CD4-positive, alpha-beta T cell (primary cell): ENCODE measurements around the gene DNASE1. TPM values are rescaled to one million over a fixed set of nuclear protein-coding genes. Genes with fewer than 3 reads are reported as not detected.

ENCODE experiments used
- ATAC-seq: fragments of 200-7000 bp; cut with Tn5 transposase; one replicate; pipeline ENCODE4 v1.10.0; 2022; ENCODE audit warnings: mild to moderate bottlenecking; ENCODE audit not compliant: poor library complexity
- CTCF ChIA-PET: fragments of 350-600 bp; sonication (Branson Sonifier 250); formaldehyde crosslinking; loops from one replicate; lab custom pipeline; 2021; ENCODE audit warnings: antibody characterized with exemption, inconsistent platforms; lab: Charles Lee
- POLR2A ChIA-PET: fragments of 350-600 bp; sonication (Branson Sonifier 250); formaldehyde crosslinking; loops from one replicate; lab custom pipeline; 2021; ENCODE audit warnings: antibody characterized with exemption, inconsistent platforms; lab: Charles Lee
- DNase-seq, 14 experiments: peaks; one replicate each; pipeline ENCODE4 v3.0.0-alpha.2; 2013 to 2020; ENCODE audit warnings: mixed read lengths in 2 of 14
- H3K27ac ChIP-seq, 2 donors: one replicate each; pipeline versions ENCODE4 v1.5.1 to v1.7.0; 2013; ENCODE audit warnings: low read length in 2 of 2, low read depth in 1 of 2, mild to moderate bottlenecking in 1 of 2
- H3K27me3 ChIP-seq, 2 experiments: 1 replicate in 1 of 2; 2 replicates in 1 of 2; pipeline versions ENCODE4 v1.6.1 to v1.7.0; 2013; ENCODE audit warnings: low read length in 2 of 2, control low read depth in 1 of 2, mild to moderate bottlenecking in 1 of 2, moderate library complexity in 1 of 2; ENCODE audit not compliant: insufficient read depth in 2 of 2, control insufficient read depth in 1 of 2
- H3K36me3 ChIP-seq: one replicate; pipeline ENCODE4 v1.6.1; 2013; ENCODE audit warnings: low read length, control low read depth; ENCODE audit not compliant: insufficient read depth
- H3K4me1 ChIP-seq: one replicate; pipeline ENCODE4 v1.6.1; 2013; ENCODE audit warnings: low read length, control low read depth; ENCODE audit not compliant: insufficient read depth
- H3K4me3 ChIP-seq: one replicate; pipeline ENCODE4 v1.5.1; 2013; ENCODE audit warnings: mild to moderate bottlenecking, low read length, moderate library complexity
- H3K9me3 ChIP-seq, 2 experiments: 1 replicate in 1 of 2; 2 replicates in 1 of 2; pipeline versions ENCODE4 v1.6.1 to v1.7.0; 2013; ENCODE audit warnings: low read length in 2 of 2, mild to moderate bottlenecking in 2 of 2, control low read depth in 1 of 2, moderate library complexity in 1 of 2; ENCODE audit not compliant: control insufficient read depth in 1 of 2, insufficient read depth in 1 of 2
- H3K27ac Mint-ChIP-seq: one replicate; pipeline ENCODE4 v1.8.0; 2020; ENCODE audit warnings: mixed read lengths
- H3K27me3 Mint-ChIP-seq: one replicate; pipeline ENCODE4 v1.8.0; 2021; ENCODE audit warnings: mixed read lengths
- H3K36me3 Mint-ChIP-seq: one replicate; pipeline ENCODE4 v1.8.0; 2021; ENCODE audit warnings: low read depth, mixed read lengths
- H3K4me1 Mint-ChIP-seq: one replicate; pipeline ENCODE4 v1.8.0; 2021; ENCODE audit warnings: low read depth, mixed read lengths
- H3K4me3 Mint-ChIP-seq: one replicate; pipeline ENCODE4 v1.8.0; 2020; ENCODE audit warnings: mild to moderate bottlenecking, mixed read lengths
- H3K9me3 Mint-ChIP-seq: one replicate; pipeline ENCODE4 v1.8.0; 2020; ENCODE audit warnings: mixed read lengths
- intact Hi-C, 2 experiments: fragments of 100-400 bp; cut with DNase I in 1 of 2; cut with micrococcal nuclease in 1 of 2; formaldehyde crosslinking; loops; one replicate each; pipeline versions ENCODE4 v1.15.1 to v1.9.0; 2023 to 2025; cut with DNase I, micrococcal nuclease
- total RNA-seq, 174 experiments: library from RNA in 2 of 174; stranded (reverse) in 2 of 174; gene quantifications; one replicate each; pipeline ENCODE4 v1.2.3 and lab custom pipeline; 2021 to 2026
- TF ChIP-seq, protein P1 (sequence below): fragments of 200-600 bp; IDR thresholded peaks from one replicate; pipeline ENCODE4 v1.8.0; 2022; ENCODE audit warnings: antibody characterized with exemption, mild to moderate bottlenecking

DNASE1 gene
- total RNA-seq, 2 experiments from 2014 or later = 9.5 to 10.4 TPM

GRCh38 chr16:3675601-3676130 lies 21.2 kb downstream of the DNASE1 start:
- no peaks in the 10 kb centered on the region for H3K9me3 ChIP-seq
- no peaks in the 10 kb centered on the region for H3K4me1 ChIP-seq
- H3K4me3 ChIP-seq = no peak overlapping the region
- no peak overlapping the region for H3K27ac ChIP-seq
- ATAC-seq = no peak
- ChIA-PET POLR2A (no interaction called here), CTCF (no interaction called here)
- no peak overlapping the region for H3K27ac Mint-ChIP-seq
- TF ChIP-seq, protein P1, sequence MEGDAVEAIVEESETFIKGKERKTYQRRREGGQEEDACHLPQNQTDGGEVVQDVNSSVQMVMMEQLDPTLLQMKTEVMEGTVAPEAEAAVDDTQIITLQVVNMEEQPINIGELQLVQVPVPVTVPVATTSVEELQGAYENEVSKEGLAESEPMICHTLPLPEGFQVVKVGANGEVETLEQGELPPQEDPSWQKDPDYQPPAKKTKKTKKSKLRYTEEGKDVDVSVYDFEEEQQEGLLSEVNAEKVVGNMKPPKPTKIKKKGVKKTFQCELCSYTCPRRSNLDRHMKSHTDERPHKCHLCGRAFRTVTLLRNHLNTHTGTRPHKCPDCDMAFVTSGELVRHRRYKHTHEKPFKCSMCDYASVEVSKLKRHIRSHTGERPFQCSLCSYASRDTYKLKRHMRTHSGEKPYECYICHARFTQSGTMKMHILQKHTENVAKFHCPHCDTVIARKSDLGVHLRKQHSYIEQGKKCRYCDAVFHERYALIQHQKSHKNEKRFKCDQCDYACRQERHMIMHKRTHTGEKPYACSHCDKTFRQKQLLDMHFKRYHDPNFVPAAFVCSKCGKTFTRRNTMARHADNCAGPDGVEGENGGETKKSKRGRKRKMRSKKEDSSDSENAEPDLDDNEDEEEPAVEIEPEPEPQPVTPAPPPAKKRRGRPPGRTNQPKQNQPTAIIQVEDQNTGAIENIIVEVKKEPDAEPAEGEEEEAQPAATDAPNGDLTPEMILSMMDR = no peak
- DNase-seq = no peak
- no peaks in the 10 kb centered on the region for H3K9me3 Mint-ChIP-seq
- H3K36me3 ChIP-seq = peaks cover 83% of the 10 kb centered on the region
- no peaks in the 10 kb centered on the region for H3K4me1 Mint-ChIP-seq
- intact Hi-C loops = no loop called here
- H3K27me3 Mint-ChIP-seq = no peaks in the 10 kb centered on the region
- no peaks in the 10 kb centered on the region for H3K27me3 ChIP-seq
- H3K36me3 Mint-ChIP-seq = peaks cover 73% of the 10 kb centered on the region
- no peak overlapping the region for H3K4me3 Mint-ChIP-seq

DNA sequence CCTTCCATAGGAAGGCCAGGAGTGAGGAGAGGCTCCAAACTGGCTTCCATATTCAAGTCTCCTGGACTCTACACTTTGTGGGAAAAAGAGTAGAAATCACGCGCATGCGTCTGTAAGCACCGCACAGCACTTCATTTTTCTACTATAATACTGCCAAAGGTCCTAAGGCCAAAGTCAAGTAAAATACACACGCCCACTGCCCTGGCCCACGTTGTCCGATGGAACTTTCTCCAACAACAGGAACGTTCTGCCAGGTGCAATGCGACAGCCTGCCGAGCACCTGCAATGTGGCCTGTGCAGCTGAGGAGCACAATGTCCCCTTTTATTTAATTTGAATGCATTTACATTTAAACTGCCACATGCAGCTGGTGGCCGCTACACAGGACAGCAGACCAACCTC lies 23.5 kb downstream of the DNASE1 start:
- H3K4me1 ChIP-seq = no peaks in the 10 kb centered on the region
- no peaks in the 10 kb centered on the region for H3K9me3 Mint-ChIP-seq
- H3K27me3 ChIP-seq = no peaks in the 10 kb centered on the region
- no peak overlapping the region for H3K4me3 ChIP-seq
- intact Hi-C loops = no loop called here
- H3K4me3 Mint-ChIP-seq = no peak overlapping the region
- no peaks in the 10 kb centered on the region for H3K4me1 Mint-ChIP-seq
- H3K9me3 ChIP-seq = no peaks in the 10 kb centered on the region
- DNase-seq (no peak), ATAC-seq (no peak)
- H3K27me3 Mint-ChIP-seq = no peaks in the 10 kb centered on the region
- no peak overlapping the region for H3K27ac Mint-ChIP-seq
- H3K27ac ChIP-seq = no peak overlapping the region
- CTCF ChIA-PET = no interaction called here
- POLR2A ChIA-PET = interaction anchor here (0.6 kb wide), 1 partner anchor 896 kb away, joined by 3 read pairs; no protein-coding TSS in a partner anchor
- TF ChIP-seq, protein P1 = no peak
- H3K36me3 Mint-ChIP-seq = peaks cover 81% of the 10 kb centered on the region
- H3K36me3 ChIP-seq = peaks cover 80% of the 10 kb centered on the region

- peaks cover 80% of the 10 kb centered on the region for H3K36me3 Mint-ChIP-seq
- Histone ChIP-seq H3K9me3 (no peaks in the 10 kb centered on the region), H3K4me1 (no peaks in the 10 kb centered on the region), H3K27me3 (no peaks in the 10 kb centered on the region), H3K4me3 (no peak overlapping the region), H3K36me3 (peaks cover 69% of the 10 kb centered on the region), H3K27ac (no peak overlapping the region)
- H3K4me3 Mint-ChIP-seq = no peak overlapping the region
- intact Hi-C loops = no loop called here
- no peaks in the 10 kb centered on the region for H3K9me3 Mint-ChIP-seq
- ChIA-PET CTCF (no interaction called here), POLR2A (no interaction called here)
- DNase-seq (no peak), ATAC-seq (no peak)
- H3K27me3 Mint-ChIP-seq = no peaks in the 10 kb centered on the region
- no peak overlapping the region for H3K27ac Mint-ChIP-seq
- H3K4me1 Mint-ChIP-seq = no peaks in the 10 kb centered on the region
- TF ChIP-seq, protein P1 = no peak
These were observed 26.7 kb downstream of the DNASE1 start for GRCh38 chr16:3681206-3681605.
